GM18505 (cell line): Measurements from ENCODE around the gene SORBS1.
A peak's percentile ranks its signal among the peaks of the same experiment; 100 is the strongest.

ENCODE experiments used
- ATAC-seq: cut with Tn5 transposase; IDR thresholded peaks from one replicate; pipeline ENCODE4 v1.9.1; 2021; ENCODE audit not compliant: unreplicated experiment
- POLR2A ChIP-seq: IDR thresholded peaks from 4 replicates; pipeline ENCODE4 v1.6.1; 2011; ENCODE audit warnings: borderline replicate concordance; ENCODE audit not compliant: insufficient read depth, insufficient read length; ENCODE audit errors: extremely low read depth

Gene SORBS1

DNA sequence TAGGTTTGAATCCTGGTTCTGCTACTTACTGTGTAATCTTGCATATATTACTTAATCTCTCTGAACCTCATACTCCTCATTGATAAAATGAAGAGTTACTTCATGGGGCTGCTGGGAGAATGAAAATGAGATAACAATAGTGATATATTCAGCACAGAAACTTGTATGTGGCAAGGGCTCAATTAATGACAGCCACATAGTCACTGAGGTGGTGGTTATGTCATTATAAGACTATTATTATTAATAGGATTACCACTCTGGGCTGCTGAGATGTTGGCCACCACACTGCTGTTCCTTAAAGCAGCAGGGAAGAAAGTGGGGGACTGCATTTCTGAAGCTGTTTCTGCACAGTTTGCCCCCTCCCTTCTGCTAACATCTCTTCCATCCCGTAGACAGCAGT, 170.0 kb downstream of the SORBS1 start:
- TF ChIP-seq POLR2A = no peak
- no peak for ATAC-seq

GRCh38 chr10:95389982-95390381, 171.2 kb downstream of the SORBS1 start:
- no peak for ATAC-seq
- TF ChIP-seq POLR2A = no peak

DNA sequence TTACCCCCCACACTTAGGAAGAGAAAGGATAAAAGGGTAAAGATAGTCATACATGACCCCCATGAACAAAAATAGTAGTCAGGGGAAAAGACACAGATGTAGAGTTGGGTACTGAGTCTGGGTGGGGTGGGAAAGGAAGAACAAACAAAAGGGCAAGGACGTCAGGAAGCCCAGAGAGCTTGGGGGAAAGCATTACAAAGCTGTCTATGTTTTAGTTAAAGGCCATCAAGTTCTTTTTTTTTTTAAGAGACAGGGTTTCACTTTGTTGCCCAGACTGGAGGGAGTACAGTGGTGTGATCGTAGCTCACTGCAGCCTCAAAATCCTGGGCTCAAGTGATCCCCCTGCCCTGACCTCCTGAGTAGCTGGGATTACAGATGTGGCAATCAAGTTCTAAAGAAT, 172.0 kb downstream of the SORBS1 start:
- ATAC-seq = no peak
- no peak for TF ChIP-seq POLR2A

DNA sequence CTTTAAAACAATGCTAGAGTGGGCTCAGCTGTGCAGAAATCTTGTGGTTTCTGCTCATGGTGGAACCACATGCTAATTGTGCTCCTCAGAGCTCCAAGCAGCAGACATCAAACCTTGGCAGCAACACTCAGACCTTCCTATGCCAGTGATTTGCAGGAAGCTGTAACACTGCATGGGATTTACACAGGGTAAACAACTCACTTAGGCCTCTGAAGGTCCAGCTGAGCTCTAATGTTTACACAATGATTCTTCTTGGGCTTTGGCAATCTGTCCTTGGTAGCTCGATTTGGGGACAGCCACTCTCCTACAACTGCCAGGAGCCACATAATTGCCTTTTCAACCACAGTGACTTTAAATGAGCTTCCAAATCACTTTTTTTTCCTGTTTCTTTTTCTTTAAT, 172.6 kb downstream of the SORBS1 start:
- ATAC-seq = no peak

GRCh38 chr10:95388109-95388471, 173.1 kb downstream of the SORBS1 start:
- no peak for ATAC-seq

More for the DNA sequence above, 172.6 kb downstream of the SORBS1 start:
- no peak for TF ChIP-seq POLR2A

DNA sequence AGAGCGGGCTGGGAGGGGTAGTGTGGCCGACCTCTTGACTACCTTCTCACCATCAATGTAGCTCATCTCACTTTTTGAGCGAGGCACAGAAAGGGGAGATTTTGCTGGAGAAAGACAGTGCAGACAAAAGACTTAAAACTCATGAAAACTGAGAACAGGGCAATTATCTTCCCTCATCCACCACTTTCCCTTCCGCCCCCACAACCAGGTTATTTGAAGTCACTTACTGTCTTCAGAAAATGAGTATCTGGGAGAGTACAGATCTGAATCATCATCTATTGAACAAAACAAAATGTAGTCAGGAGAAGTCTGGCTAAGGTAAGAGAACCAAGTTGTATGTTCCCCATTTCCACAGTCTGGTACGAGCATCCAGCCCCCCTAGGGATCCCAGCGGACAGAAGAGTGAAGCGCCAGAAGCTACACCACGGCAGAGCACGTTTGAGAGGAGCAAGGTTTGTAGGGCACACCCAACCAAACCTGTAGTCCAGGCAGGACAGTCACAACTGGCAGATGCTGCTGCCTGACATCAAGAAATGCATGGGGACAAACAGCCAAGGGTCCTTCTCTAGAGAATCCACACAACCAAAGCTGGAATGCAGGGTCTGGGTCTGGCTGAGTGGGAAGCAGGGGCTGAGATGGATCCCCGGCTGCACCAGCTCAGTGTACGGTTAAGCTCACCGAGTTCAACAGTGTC, 177.0 kb downstream of the SORBS1 start:
- no peak for ATAC-seq
- TF ChIP-seq POLR2A = no peak

More at GRCh38 chr10:95388109-95388471, 173.1 kb downstream of the SORBS1 start:
- TF ChIP-seq POLR2A = no peak

DNA sequence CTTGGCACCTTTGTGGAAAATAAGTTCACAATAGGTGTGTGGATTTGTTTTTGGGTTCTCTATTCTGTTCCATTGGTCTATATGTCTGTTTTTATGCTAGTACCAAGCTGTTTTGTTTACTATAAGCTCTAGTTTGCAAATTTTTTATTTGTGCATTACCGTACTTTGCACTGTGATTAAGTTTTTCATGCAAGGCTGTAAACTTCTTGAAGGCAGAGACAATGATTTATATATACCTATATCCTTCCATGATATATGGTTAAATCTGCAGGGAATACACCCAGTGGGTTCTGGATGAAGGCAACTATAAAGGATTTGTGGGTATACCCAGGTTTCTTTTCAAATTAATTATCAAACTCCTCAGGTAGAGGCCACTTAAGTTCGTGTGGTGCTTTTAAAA, 178.6 kb downstream of the SORBS1 start:
- no peak for ATAC-seq
- TF ChIP-seq POLR2A = no peak

GRCh38 chr10:95382174-95382573, 179.0 kb downstream of the SORBS1 start:
- no peak for TF ChIP-seq POLR2A
- ATAC-seq = no peak

DNA sequence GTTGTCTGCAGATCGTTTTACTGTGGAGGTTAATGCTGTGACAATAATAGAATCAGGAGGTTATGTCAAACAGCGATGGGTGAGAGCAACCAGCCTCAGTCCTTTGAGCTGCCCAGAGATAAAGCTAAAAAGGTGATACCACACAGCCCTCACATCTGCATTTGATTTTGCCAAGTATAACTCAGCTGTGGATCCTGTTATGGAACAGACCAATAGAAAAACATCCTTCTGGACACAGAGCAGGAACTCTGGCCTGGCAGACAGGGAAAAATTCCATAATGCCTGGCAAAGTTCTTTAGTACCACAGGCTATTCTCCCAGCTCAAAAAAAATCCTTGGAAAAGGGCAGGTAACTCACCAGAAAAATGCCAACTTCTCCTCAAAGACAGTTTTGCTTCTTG, 183.2 kb downstream of the SORBS1 start:
- TF ChIP-seq POLR2A = no peak
- ATAC-seq = no peak

GRCh38 chr10:95375418-95375817, 185.8 kb downstream of the SORBS1 start:
- no peak for TF ChIP-seq POLR2A
- no peak for ATAC-seq

DNA sequence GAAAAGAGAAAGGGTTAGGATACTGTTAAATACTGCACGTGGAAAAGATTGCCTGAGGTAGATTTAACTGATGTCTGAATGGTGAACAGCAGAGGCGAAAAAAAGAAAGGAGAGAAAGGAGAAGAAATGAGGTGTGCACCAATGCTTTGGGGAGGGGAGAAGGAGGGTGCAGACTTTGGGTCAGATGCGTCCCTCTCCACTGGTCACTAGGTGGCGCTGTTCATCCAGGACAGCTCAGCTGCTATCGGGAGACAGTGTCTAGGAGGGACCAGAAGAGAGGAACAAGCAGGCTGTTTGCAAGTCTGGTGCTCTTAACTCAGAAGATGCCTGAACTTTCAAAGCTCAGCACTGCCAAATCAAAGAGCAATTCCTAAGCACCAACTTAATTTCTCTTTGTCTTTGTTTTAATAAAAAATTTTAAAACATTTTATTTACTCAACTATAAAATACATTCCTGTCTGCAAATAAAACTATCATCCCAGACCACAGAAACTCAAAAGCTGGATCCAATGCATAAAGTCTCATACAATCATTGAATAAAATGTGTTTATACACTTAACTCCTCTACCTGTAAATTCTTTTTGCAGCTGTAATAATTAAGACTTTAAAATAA, 186.5 kb downstream of the SORBS1 start:
- ATAC-seq = peak; percentile 92
- no peak for TF ChIP-seq POLR2A

GRCh38 chr10:95373660-95374059, 187.5 kb downstream of the SORBS1 start:
- ATAC-seq = no peak
- no peak for TF ChIP-seq POLR2A

DNA sequence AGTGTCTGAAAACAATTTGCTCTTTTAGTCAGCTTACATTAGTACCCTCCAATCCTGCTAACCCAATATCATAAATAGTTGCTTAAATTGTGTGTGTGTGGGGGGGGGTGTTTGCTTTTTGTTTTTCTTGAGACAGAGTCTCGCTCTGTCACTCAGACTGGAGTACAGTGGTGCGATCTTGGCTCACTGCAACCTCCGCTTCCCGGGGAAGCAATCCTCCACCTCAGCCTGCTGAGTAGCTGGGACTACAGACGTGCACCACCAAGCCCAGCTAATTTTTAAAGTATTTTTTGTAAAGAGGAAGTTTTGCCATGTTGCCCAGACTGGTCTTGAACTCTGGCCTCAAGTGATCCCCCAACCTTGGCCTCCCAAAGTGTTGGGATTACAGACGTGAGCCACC, 196.8 kb downstream of the SORBS1 start:
- no peak for TF ChIP-seq POLR2A
- ATAC-seq = no peak

- no peak for TF ChIP-seq POLR2A
- peak; percentile 68 for ATAC-seq
Observed at GRCh38 chr10:95363303-95363912, 197.8 kb downstream of the SORBS1 start.
